ENCODE data around the gene BHLHA15. TPM values are rescaled to one million over a fixed set of nuclear protein-coding genes. Genes with fewer than 3 reads are reported as not detected.
A peak's percentile ranks its signal among the peaks of the same experiment; 100 is the strongest.

The BHLHA15 gene
- total RNA-seq, 1 experiment from 2014 or later, result 2.8 TPM

GRCh38 chr7:98187138-98187502 lies 24.1 kb upstream of the BHLHA15 start (continued):
- TF ChIP-seq PRDM15 (CRISPR knock-in tag; IDR thresholded peaks at IDR 0.05) (no peak), NR2C2 (CRISPR knock-in tag; IDR thresholded peaks at IDR 0.05) (no peak), RORB (CRISPR knock-in tag; IDR thresholded peaks at IDR 0.05) (no peak), ATF1 (CRISPR knock-in tag; IDR thresholded peaks at IDR 0.05) (no peak)

- peaks cover 23% of the 10 kb centered on the region for H3K36me3 Mint-ChIP-seq
Measured at GRCh38 chr7:98189559-98189958, 21.7 kb upstream of the BHLHA15 start.

More at GRCh38 chr7:98189559-98189958, 21.7 kb upstream of the BHLHA15 start:
- Mint-ChIP-seq H3K27ac (0 out of 2 replicates have a peak overlapping the region, but pooled peaks have one; percentile 1), H3K9me3 (no peaks in the 10 kb centered on the region), H3K27me3 (ENCODE audit: low read depth) (no peaks in the 10 kb centered on the region), H3K4me3 (no peak overlapping the region), H3K4me1 (no peaks in the 10 kb centered on the region)
- CTCF ChIA-PET, result interaction anchor here (0.6 kb wide), 1 partner anchor 92 kb away, joined by 3 read pairs; no protein-coding TSS in a partner anchor
- TF ChIP-seq PREB (CRISPR knock-in tag; IDR thresholded peaks at IDR 0.05; ENCODE audit: borderline replicate concordance) (no peak), AR (CRISPR knock-in tag; IDR thresholded peaks at IDR 0.05) (no peak), SP1 (CRISPR knock-in tag; conservative IDR thresholded peaks at IDR 0.05) (no peak), ZBTB21 (CRISPR knock-in tag; IDR thresholded peaks at IDR 0.05; ENCODE audit: borderline replicate concordance) (no peak), AFF4 (CRISPR knock-in tag; IDR thresholded peaks at IDR 0.05; ENCODE audit: borderline replicate concordance) (no peak), OVOL2 (CRISPR knock-in tag; IDR thresholded peaks at IDR 0.05; ENCODE audit: borderline replicate concordance) (no peak), FOXJ3 (CRISPR knock-in tag; IDR thresholded peaks at IDR 0.05; ENCODE audit: borderline replicate concordance) (no peak), GABPB1 (CRISPR knock-in tag; IDR thresholded peaks at IDR 0.05) (no peak), EMX1 (CRISPR knock-in tag; IDR thresholded peaks at IDR 0.05) (no peak), USF1 (CRISPR knock-in tag; IDR thresholded peaks at IDR 0.05) (no peak), ZNF121 (CRISPR knock-in tag; IDR thresholded peaks at IDR 0.05) (no peak)
- POLR2A ChIA-PET, result no interaction called here
- ATAC-seq (no peak), DNase-seq (ENCODE audit: low spot score) (no peak)

All from WTC11 (cell line).